ENCODE data around the gene WASL.
"Not testable (repeated sequence)": the region's sequence is repeated elsewhere in the genome, so short reads cannot be mapped to it uniquely, and the experiment has no call there.

GRCh38 chr7:123795116-123795515, 46.3 kb upstream of the WASL start:
- not testable (repeated sequence) for TF ChIP-seq POLR2A, CTCF (IDR thresholded peaks at IDR 0.05)

All from tibial nerve (tissue), 3 donors.